GM23338 (cell line): ENCODE measurements around the gene GCHFR. TPM values are rescaled to one million over a fixed set of nuclear protein-coding genes. Genes with fewer than 3 reads are reported as not detected.
A peak's percentile ranks its signal among the peaks of the same experiment; 100 is the strongest.

Source experiments
- ATAC-seq: fragments of 200-7000 bp; cut with Tn5 transposase; 3 replicates; pipeline ENCODE4 v1.9.1; 2020
- DNase-seq: peaks from one replicate; pipeline ENCODE4 v3.0.0-alpha.2; 2015; ENCODE audit warnings: low spot score
- H2AFZ ChIP-seq: fragments of 200-600 bp; sonication (generic); 2 replicates; pipeline ENCODE4 v1.8.0; 2016; ENCODE audit warnings: antibody characterized with exemption, mild to moderate bottlenecking, moderate library complexity
- H3F3A ChIP-seq: fragments of 200-600 bp; sonication (generic); replicated peaks from 2 replicates; pipeline ENCODE4 v1.8.0; 2017; ENCODE audit warnings: antibody characterized with exemption, mixed run types, low read depth
- H3K27ac ChIP-seq: fragments of 200-600 bp; sonication (generic); 2 replicates; pipeline ENCODE4 v1.6.1; 2016; ENCODE audit warnings: low read depth
- H3K27me3 ChIP-seq: fragments of 200-600 bp; sonication (generic); 2 replicates; pipeline ENCODE4 v1.8.0; 2016; ENCODE audit warnings: mild to moderate bottlenecking, mixed run types, moderate library complexity; ENCODE audit not compliant: insufficient read depth
- H3K36me3 ChIP-seq: fragments of 200-600 bp; sonication (generic); 2 replicates; pipeline ENCODE4 v1.8.0; 2016; ENCODE audit warnings: mild to moderate bottlenecking; ENCODE audit not compliant: insufficient read depth
- H3K4me1 ChIP-seq: fragments of 200-600 bp; sonication (generic); 2 replicates; pipeline ENCODE4 v1.8.0; 2016; ENCODE audit warnings: mild to moderate bottlenecking, moderate library complexity; ENCODE audit not compliant: insufficient read depth
- H3K4me2 ChIP-seq: fragments of 200-600 bp; sonication (generic); 2 replicates; pipeline ENCODE4 v1.7.1; 2017; ENCODE audit warnings: mixed run types
- H3K4me3 ChIP-seq: fragments of 200-600 bp; sonication (generic); 2 replicates; pipeline ENCODE4 v1.6.1; 2016; ENCODE audit warnings: mixed run types
- H3K79me2 ChIP-seq: fragments of 200-600 bp; sonication (generic); replicated peaks from 2 replicates; pipeline ENCODE4 v1.8.0; 2017; ENCODE audit warnings: mild to moderate bottlenecking; ENCODE audit not compliant: insufficient read depth
- H3K9me2 ChIP-seq: fragments of 200-600 bp; sonication (generic); 2 replicates; pipeline ENCODE4 v1.8.0; 2017; ENCODE audit not compliant: insufficient read depth
- H4K20me1 ChIP-seq: fragments of 200-600 bp; sonication (generic); replicated peaks from 2 replicates; pipeline ENCODE4 v1.8.0; 2017; ENCODE audit warnings: mild to moderate bottlenecking; ENCODE audit not compliant: insufficient read depth
- H3K27ac Mint-ChIP-seq: 2 replicates; pipeline ENCODE4 v1.8.0; 2020; ENCODE audit warnings: inconsistent platforms, mild to moderate bottlenecking, moderate library complexity, mixed read lengths
- H3K27me3 Mint-ChIP-seq: 3 replicates; pipeline ENCODE4 v1.8.0; 2022; ENCODE audit warnings: low read depth, mild to moderate bottlenecking, moderate library complexity, mixed read lengths, inconsistent platforms; ENCODE audit not compliant: insufficient read depth, poor library complexity
- H3K36me3 Mint-ChIP-seq: 3 replicates; pipeline ENCODE4 v1.8.0; 2021; ENCODE audit warnings: low read depth, mild to moderate bottlenecking, inconsistent platforms, moderate library complexity, mixed read lengths
- H3K4me1 Mint-ChIP-seq: 3 replicates; pipeline ENCODE4 v1.8.0; 2020; ENCODE audit warnings: mild to moderate bottlenecking, inconsistent platforms, mixed read lengths
- H3K4me3 Mint-ChIP-seq: 3 replicates; pipeline ENCODE4 v1.8.0; 2021; ENCODE audit warnings: moderate library complexity, mild to moderate bottlenecking, inconsistent platforms, mixed read lengths
- H3K9me3 Mint-ChIP-seq: 3 replicates; pipeline ENCODE4 v1.8.0; 2020; ENCODE audit warnings: moderate library complexity, mild to moderate bottlenecking, inconsistent platforms, mixed read lengths
- CREB1 ChIP-seq: fragments of 250-450 bp; sonication (Bioruptor Pico); IDR thresholded peaks from 2 replicates; pipeline ENCODE4 v1.5.0; 2020; ENCODE audit warnings: low read depth, mild to moderate bottlenecking, moderate library complexity
- JUNB ChIP-seq: IDR thresholded peaks from one replicate; pipeline ENCODE4 v1.6.1; 2016; ENCODE audit warnings: antibody characterized with exemption; ENCODE audit not compliant: unreplicated experiment
- NANOG ChIP-seq: IDR thresholded peaks from 2 replicates; pipeline ENCODE4 v1.6.1; 2016; ENCODE audit warnings: antibody characterized with exemption, borderline replicate concordance
- POLR2AphosphoS5 ChIP-seq: IDR thresholded peaks from 2 replicates; pipeline ENCODE4 v1.6.1; 2016; ENCODE audit warnings: antibody characterized with exemption, low read depth
- STAT1 ChIP-seq: IDR thresholded peaks from one replicate; pipeline ENCODE4 v1.6.1; 2016; ENCODE audit warnings: antibody characterized with exemption; ENCODE audit not compliant: unreplicated experiment
- ZNF331 ChIP-seq: fragments of 250-450 bp; sonication (Bioruptor Pico); IDR thresholded peaks from 2 replicates; pipeline ENCODE4 v1.5.0; 2020; ENCODE audit warnings: low read depth, mild to moderate bottlenecking, moderate library complexity
- long read RNA-seq: library from polyadenylated mRNA; unstranded; transcript quantifications from one replicate; pipeline ENCODE4 v2.0.0, GENCODE V29; 2020; ENCODE audit not compliant: unreplicated experiment
- polyA plus RNA-seq: library from polyadenylated mRNA; unstranded; fragments of >200 nt; fragmentation: Nextera tagmentation; extraction: Ambion mirVana; gene quantifications from 2 replicates; pipeline ENCODE4 v1.2.1, GENCODE V29; 2016
- total RNA-seq: library from RNA; depleted of rRNA; stranded (reverse); fragments of >200 nt; shearing (Covaris generic); gene quantifications from 2 replicates; pipeline ENCODE4 v1.2.3, GENCODE V29; 2014; rRNA removed
- TF ChIP-seq, protein P1 (sequence below): fragments of 250-450 bp; sonication (Bioruptor Pico); IDR thresholded peaks from 2 replicates; pipeline ENCODE4 v1.5.0; 2020; ENCODE audit warnings: mild to moderate bottlenecking, moderate library complexity
- TF ChIP-seq, protein P2 (sequence below), 2 experiments: fragments of 200-600 bp in 1 of 2; sonication (generic) in 1 of 2; conservative IDR thresholded peaks; 2 replicates each; pipeline versions ENCODE4 v1.5.1 to v1.6.1; 2016 to 2017; ENCODE audit warnings: antibody characterized with exemption in 2 of 2, low read depth in 2 of 2, mild to moderate bottlenecking in 2 of 2, moderate library complexity in 1 of 2

Gene GCHFR
- total RNA-seq, result 44.2 and 45.4 TPM in 2 replicates
- 38.9 and 40.2 TPM in 2 replicates for polyA plus RNA-seq
- long read RNA-seq, transcript GCHFR-201 (3 exons, 777 nt), result major isoform, 51 of 53 reads
- long read RNA-seq, partial matches to known transcripts, result 1 of 53 reads
- long read RNA-seq, other reads (novel, unspliced or antisense), result 0 of 53 reads

DNA sequence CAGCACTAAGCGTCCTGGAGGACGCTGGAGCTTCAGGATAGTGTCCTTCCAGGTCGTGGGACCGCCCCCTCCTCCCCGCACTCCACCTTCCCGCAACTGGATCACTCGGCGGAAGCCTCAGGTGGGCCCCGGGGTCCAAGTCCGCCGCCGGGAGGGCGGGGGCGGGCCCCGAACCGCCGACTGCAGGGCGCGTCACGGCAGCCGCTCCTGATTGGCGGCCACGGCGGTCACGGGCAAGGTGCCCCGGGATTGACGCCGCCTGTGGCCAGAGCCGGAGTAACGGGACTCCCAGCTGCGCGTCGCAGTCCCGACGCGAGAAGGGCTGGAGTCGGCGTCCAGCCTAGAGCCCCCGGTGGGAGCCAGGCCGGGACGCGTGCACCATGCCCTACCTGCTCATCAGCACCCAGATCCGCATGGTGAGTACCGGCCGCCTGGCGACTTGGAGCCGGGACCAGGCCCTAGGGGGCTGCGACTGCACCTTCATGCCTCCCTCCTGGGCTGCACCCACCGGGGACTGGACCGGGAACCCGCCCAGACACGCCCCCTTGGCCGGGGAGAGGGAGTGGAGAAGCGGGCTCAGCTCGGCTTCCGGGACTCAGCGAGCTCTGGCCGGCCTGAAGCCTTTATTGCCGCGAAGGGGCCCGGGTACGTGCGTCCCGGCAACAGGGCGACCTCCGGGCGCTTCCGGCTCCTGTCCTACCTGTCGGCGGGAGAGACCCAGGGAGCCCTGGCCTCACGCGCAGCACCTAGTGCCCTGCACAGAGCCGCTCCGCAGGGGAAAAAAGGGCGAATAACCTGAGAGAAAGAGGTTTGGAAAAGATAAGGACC is at the start of gene GCHFR:
GCHFR (plus strand) TSS at position 268 of the 828 bp plus-strand sequence; CDS start at position 381, 113 bp downstream.
- Mint-ChIP-seq H3K27me3 (peaks cover 16% of the 10 kb centered on the region), H3K27ac (peak within 1 kb of the TSS; percentile 85; the same call in 1 of the 2 replicates), H3K36me3 (no peaks in the 10 kb centered on the region), H3K9me3 (no peaks in the 10 kb centered on the region), H3K4me3 (peak within 1 kb of the TSS; percentile 71), H3K4me1 (peaks cover 32% of the 10 kb centered on the region)
- Histone ChIP-seq H3K79me2 (no peaks in the 10 kb centered on the region), H3K4me3 (peak within 1 kb of the TSS; percentile 83), H3K36me3 (no peaks in the 10 kb centered on the region), H2AFZ (peak within 1 kb of the TSS; percentile 95), H3K4me1 (peaks cover 23% of the 10 kb centered on the region), H4K20me1 (no peaks in the 10 kb centered on the region), H3K9me2 (no peaks in the 10 kb centered on the region), H3K27me3 (0 out of 2 replicates have a peak, but pooled peaks cover 4% of the 10 kb centered on the region), H3F3A (peaks cover 15% of the 10 kb centered on the region), H3K4me2 (peak within 1 kb of the TSS; percentile 98), H3K27ac (peak within 1 kb of the TSS; percentile 90)
- peak; percentile 56 for ATAC-seq
- TF ChIP-seq CREB1 (CRISPR knock-in tag) (peak; percentile 75), POLR2AphosphoS5 (peak; percentile 67), ZNF331 (CRISPR knock-in tag) (no peak), STAT1 (no peak), JUNB (no peak), NANOG (no peak)
- TF ChIP-seq, protein P1, sequence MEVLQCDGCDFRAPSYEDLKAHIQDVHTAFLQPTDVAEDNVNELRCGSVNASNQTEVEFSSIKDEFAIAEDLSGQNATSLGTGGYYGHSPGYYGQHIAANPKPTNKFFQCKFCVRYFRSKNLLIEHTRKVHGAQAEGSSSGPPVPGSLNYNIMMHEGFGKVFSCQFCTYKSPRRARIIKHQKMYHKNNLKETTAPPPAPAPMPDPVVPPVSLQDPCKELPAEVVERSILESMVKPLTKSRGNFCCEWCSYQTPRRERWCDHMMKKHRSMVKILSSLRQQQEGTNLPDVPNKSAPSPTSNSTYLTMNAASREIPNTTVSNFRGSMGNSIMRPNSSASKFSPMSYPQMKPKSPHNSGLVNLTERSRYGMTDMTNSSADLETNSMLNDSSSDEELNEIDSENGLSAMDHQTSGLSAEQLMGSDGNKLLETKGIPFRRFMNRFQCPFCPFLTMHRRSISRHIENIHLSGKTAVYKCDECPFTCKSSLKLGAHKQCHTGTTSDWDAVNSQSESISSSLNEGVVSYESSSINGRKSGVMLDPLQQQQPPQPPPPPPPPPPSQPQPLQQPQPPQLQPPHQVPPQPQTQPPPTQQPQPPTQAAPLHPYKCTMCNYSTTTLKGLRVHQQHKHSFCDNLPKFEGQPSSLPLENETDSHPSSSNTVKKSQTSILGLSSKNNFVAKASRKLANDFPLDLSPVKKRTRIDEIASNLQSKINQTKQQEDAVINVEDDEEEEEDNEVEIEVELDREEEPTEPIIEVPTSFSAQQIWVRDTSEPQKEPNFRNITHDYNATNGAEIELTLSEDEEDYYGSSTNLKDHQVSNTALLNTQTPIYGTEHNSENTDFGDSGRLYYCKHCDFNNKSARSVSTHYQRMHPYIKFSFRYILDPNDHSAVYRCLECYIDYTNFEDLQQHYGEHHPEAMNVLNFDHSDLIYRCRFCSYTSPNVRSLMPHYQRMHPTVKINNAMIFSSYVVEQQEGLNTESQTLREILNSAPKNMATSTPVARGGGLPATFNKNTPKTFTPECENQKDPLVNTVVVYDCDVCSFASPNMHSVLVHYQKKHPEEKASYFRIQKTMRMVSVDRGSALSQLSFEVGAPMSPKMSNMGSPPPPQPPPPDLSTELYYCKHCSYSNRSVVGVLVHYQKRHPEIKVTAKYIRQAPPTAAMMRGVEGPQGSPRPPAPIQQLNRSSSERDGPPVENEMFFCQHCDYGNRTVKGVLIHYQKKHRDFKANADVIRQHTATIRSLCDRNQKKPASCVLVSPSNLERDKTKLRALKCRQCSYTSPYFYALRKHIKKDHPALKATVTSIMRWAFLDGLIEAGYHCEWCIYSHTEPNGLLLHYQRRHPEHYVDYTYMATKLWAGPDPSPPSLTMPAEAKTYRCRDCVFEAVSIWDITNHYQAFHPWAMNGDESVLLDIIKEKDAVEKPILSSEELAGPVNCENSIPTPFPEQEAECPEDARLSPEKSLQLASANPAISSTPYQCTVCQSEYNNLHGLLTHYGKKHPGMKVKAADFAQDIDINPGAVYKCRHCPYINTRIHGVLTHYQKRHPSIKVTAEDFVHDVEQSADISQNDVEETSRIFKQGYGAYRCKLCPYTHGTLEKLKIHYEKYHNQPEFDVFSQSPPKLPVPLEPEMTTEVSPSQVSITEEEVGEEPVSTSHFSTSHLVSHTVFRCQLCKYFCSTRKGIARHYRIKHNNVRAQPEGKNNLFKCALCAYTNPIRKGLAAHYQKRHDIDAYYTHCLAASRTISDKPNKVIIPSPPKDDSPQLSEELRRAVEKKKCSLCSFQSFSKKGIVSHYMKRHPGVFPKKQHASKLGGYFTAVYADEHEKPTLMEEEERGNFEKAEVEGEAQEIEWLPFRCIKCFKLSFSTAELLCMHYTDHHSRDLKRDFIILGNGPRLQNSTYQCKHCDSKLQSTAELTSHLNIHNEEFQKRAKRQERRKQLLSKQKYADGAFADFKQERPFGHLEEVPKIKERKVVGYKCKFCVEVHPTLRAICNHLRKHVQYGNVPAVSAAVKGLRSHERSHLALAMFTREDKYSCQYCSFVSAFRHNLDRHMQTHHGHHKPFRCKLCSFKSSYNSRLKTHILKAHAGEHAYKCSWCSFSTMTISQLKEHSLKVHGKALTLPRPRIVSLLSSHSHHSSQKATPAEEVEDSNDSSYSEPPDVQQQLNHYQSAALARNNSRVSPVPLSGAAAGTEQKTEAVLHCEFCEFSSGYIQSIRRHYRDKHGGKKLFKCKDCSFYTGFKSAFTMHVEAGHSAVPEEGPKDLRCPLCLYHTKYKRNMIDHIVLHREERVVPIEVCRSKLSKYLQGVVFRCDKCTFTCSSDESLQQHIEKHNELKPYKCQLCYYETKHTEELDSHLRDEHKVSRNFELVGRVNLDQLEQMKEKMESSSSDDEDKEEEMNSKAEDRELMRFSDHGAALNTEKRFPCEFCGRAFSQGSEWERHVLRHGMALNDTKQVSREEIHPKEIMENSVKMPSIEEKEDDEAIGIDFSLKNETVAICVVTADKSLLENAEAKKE (CRISPR knock-in tag), result no peak
- TF ChIP-seq, protein P2, sequence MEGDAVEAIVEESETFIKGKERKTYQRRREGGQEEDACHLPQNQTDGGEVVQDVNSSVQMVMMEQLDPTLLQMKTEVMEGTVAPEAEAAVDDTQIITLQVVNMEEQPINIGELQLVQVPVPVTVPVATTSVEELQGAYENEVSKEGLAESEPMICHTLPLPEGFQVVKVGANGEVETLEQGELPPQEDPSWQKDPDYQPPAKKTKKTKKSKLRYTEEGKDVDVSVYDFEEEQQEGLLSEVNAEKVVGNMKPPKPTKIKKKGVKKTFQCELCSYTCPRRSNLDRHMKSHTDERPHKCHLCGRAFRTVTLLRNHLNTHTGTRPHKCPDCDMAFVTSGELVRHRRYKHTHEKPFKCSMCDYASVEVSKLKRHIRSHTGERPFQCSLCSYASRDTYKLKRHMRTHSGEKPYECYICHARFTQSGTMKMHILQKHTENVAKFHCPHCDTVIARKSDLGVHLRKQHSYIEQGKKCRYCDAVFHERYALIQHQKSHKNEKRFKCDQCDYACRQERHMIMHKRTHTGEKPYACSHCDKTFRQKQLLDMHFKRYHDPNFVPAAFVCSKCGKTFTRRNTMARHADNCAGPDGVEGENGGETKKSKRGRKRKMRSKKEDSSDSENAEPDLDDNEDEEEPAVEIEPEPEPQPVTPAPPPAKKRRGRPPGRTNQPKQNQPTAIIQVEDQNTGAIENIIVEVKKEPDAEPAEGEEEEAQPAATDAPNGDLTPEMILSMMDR (conservative IDR thresholded peaks at IDR 0.05; ENCODE audit: low read depth in 2 of 2), result peak in 1 of 2 experiments; percentile 32; a peak in 1 of 4 replicates
- DNase-seq, result peak; percentile 87
